Ammon's horn (tissue), 1 donor: ENCODE measurements around the gene BAG5.

Experiments used
- DNase-seq: peaks from one replicate; pipeline ENCODE4 v3.0.0-alpha.2; 2016; ENCODE audit warnings: low spot score

The BAG5 gene

GRCh38 chr14:103546652-103547454, 15.6 kb downstream of the BAG5 start:
- DNase-seq = peak; percentile 84

GRCh38 chr14:103545915-103546651, 16.4 kb downstream of the BAG5 start:
- DNase-seq = no peak

- no peak for DNase-seq
These were observed 17.1 kb downstream of the BAG5 start for GRCh38 chr14:103545219-103545914.

- DNase-seq = peak; percentile 93
These were observed 17.9 kb downstream of the BAG5 start for GRCh38 chr14:103544388-103545218.

GRCh38 chr14:103543721-103544387, 18.6 kb downstream of the BAG5 start:
- DNase-seq = peak; percentile 61

GRCh38 chr14:103543140-103543539, 19.3 kb downstream of the BAG5 start:
- DNase-seq = no peak

GRCh38 chr14:103542605-103543088, 19.8 kb downstream of the BAG5 start:
- DNase-seq = peak; percentile 95

- no peak for DNase-seq
These were observed 20.5 kb downstream of the BAG5 start for GRCh38 chr14:103541709-103542604.

- no peak for DNase-seq
These were observed 21.4 kb downstream of the BAG5 start for GRCh38 chr14:103540821-103541708.

- no peak for DNase-seq
These were observed 23.2 kb downstream of the BAG5 start for GRCh38 chr14:103539056-103539825.

- DNase-seq = no peak
These were observed 24.0 kb downstream of the BAG5 start for GRCh38 chr14:103538291-103539055.

- no peak for DNase-seq
These were observed 25.1 kb downstream of the BAG5 start for GRCh38 chr14:103537175-103537990.

GRCh38 chr14:103536693-103537092, 25.8 kb downstream of the BAG5 start:
- DNase-seq = no peak

GRCh38 chr14:103535891-103536565, 26.4 kb downstream of the BAG5 start:
- DNase-seq = no peak

- DNase-seq = no peak
These were observed 27.2 kb downstream of the BAG5 start for GRCh38 chr14:103535081-103535890.
